A549 (cell line): ENCODE data around the gene RENBP.

ENCODE experiments used
- CHD2 ChIP-seq: fragments of 150-350 bp; IDR thresholded peaks from 2 replicates; pipeline ENCODE4 v1.6.1; 2014; ENCODE audit warnings: low read length; ENCODE audit not compliant: partially characterized antibody
- FOSB ChIP-seq: fragments of 250-450 bp; sonication (Bioruptor Pico); IDR thresholded peaks from 2 replicates; pipeline ENCODE4 v1.5.0; 2020; ENCODE audit warnings: mild to moderate bottlenecking, moderate library complexity
- MAX ChIP-seq: IDR thresholded peaks from 2 replicates; pipeline ENCODE4 v1.6.1; 2012
- PBX3 ChIP-seq: IDR thresholded peaks from 2 replicates; pipeline ENCODE4 v1.6.1; 2012
- ZFP36 ChIP-seq: fragments of 450-650 bp; IDR thresholded peaks from 2 replicates; pipeline ENCODE4 v1.6.1; 2014; ENCODE audit warnings: borderline replicate concordance; ENCODE audit not compliant: partially characterized antibody

GRCh38 chrX:153964105-153964504 lies 19.7 kb upstream of the RENBP start:
- no peak for TF ChIP-seq ZFP36
- TF ChIP-seq CHD2 = no peak
- TF ChIP-seq FOSB (CRISPR knock-in tag) = no peak
- no peak for TF ChIP-seq PBX3
- TF ChIP-seq MAX = no peak
